Measurements from ENCODE around the gene PADI3.

Gene PADI3

GRCh38 chr1:17209430-17209829, 39.5 kb upstream of the PADI3 start:
- no peak for DNase-seq (ENCODE audit: low spot score)
- H3K4me3 ChIP-seq: no peak overlapping the region
- TF ChIP-seq, protein P1, sequence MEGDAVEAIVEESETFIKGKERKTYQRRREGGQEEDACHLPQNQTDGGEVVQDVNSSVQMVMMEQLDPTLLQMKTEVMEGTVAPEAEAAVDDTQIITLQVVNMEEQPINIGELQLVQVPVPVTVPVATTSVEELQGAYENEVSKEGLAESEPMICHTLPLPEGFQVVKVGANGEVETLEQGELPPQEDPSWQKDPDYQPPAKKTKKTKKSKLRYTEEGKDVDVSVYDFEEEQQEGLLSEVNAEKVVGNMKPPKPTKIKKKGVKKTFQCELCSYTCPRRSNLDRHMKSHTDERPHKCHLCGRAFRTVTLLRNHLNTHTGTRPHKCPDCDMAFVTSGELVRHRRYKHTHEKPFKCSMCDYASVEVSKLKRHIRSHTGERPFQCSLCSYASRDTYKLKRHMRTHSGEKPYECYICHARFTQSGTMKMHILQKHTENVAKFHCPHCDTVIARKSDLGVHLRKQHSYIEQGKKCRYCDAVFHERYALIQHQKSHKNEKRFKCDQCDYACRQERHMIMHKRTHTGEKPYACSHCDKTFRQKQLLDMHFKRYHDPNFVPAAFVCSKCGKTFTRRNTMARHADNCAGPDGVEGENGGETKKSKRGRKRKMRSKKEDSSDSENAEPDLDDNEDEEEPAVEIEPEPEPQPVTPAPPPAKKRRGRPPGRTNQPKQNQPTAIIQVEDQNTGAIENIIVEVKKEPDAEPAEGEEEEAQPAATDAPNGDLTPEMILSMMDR (IDR thresholded peaks at IDR 0.05): no peak
- no peak overlapping the region for H3K27ac ChIP-seq

- DNase-seq (ENCODE audit: low spot score): no peak
- TF ChIP-seq, protein P1 (IDR thresholded peaks at IDR 0.05): no peak
- Histone ChIP-seq H3K27ac (no peak overlapping the region), H3K4me3 (no peak overlapping the region)
Observed at GRCh38 chr1:17210176-17210575, 38.7 kb upstream of the PADI3 start.

DNA sequence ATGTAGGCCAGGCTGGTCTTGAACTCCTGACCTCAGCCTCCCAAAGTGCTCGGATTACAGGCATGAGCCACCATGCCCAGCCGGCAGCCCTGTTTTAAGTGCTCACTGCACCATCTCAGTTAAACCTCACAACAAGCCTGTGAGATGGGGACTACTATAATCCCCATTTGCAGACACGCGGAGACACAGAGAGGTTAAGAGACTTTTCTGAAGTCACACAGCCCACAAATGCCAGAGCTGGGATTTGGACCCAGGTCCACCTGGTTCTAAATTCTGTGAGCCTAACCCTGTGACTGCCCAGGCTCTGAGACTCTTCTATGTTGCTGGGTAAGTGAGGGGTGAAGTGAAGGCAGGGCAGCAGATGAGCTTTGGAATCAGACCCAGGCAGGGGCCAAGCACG, 37.5 kb upstream of the PADI3 start:
- TF ChIP-seq, protein P1 (IDR thresholded peaks at IDR 0.05): no peak
- Histone ChIP-seq H3K27ac (no peak overlapping the region), H3K4me3 (no peak overlapping the region)
- no peak for DNase-seq (ENCODE audit: low spot score)

DNA sequence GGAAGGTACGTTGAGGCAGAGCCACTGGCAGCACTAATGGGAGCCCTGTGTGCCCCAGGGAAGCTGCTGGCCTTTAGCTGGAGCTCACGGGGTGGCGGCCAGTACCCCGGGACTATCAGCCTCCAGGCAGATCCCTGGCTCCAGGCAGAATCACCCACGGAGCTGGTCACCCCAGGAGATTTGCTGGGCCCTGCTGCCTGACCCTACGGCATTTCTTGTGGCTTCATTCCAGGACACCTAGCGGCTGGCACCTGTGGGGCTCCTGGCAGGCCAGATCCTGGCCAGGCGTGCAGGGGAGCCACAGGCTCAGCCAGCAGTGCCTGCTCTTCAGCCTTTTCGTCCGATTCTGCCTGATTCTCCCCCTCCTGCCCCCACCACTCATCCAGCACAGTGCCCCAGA, 36.9 kb upstream of the PADI3 start:
- no peak for DNase-seq (ENCODE audit: low spot score)
- no peak overlapping the region for H3K4me3 ChIP-seq
- no peak overlapping the region for H3K27ac ChIP-seq
- TF ChIP-seq, protein P1 (IDR thresholded peaks at IDR 0.05): no peak

DNA sequence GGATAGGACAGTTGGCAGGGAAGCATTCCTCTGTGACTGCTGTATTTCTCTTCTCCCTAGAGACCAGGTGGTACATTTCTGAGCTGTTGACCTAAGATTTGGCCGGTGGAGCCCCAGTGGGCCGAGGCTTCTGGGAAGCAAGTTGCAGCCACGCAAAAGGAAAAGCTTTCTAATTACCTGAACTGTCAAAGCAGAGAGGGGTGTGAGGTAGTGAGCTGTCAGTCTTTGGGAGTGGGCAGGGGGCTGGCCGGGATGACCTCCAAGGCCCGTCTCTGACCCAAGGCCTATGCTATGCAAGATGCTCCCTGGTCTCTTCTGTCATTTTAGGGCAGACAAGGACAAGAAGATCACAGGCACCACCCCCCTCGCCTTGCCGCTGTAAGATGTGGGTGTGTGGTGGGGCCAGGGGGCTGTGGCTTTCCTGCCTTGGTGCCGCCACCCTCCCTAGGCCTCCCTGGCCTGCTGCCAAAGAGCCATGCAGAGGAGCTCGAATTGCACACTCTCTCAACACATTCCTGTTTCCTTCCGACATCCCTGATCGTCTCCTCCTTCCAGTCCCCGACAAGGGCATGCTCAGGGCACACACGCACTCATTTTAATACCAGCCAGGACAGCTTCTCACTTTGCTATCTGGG, 36.3 kb upstream of the PADI3 start:
- Histone ChIP-seq H3K4me3 (no peak overlapping the region), H3K27ac (no peak overlapping the region)
- DNase-seq (ENCODE audit: low spot score): no peak
- TF ChIP-seq, protein P1 (IDR thresholded peaks at IDR 0.05): no peak

- no peak overlapping the region for H3K4me3 ChIP-seq
- TF ChIP-seq, protein P1 (IDR thresholded peaks at IDR 0.05): no peak
- H3K27ac ChIP-seq: no peak overlapping the region
- no peak for DNase-seq (ENCODE audit: low spot score)
Observed at GRCh38 chr1:17213148-17213781, 35.6 kb upstream of the PADI3 start.

- H3K27ac ChIP-seq: no peak overlapping the region
- no peak for DNase-seq (ENCODE audit: low spot score)
- TF ChIP-seq, protein P1 (IDR thresholded peaks at IDR 0.05): no peak
- H3K4me3 ChIP-seq: no peak overlapping the region
Observed at GRCh38 chr1:17213782-17214148, 35.1 kb upstream of the PADI3 start.
